22Rv1 (cell line): ENCODE results near the gene CREBRF.

Source experiments
- H3K27ac ChIP-seq: fragments of 450-650 bp; 2 replicates; pipeline ENCODE4 v1.5.1; 2017
- CTCF ChIP-seq: fragments of 450-650 bp; IDR thresholded peaks from 2 replicates; pipeline ENCODE4 v1.5.1; 2017; ENCODE audit warnings: mild to moderate bottlenecking
- ZFX ChIP-seq: fragments of 450-650 bp; IDR thresholded peaks from 2 replicates; pipeline ENCODE4 v1.6.1; 2017; ENCODE audit warnings: antibody characterized with exemption, borderline replicate concordance

The CREBRF gene

GRCh38 chr5:173055722-173055982 is 500 bp upstream of the CREBRF start:
- TF ChIP-seq CTCF, result no peak
- TF ChIP-seq ZFX, result no peak
- peak overlapping the region; percentile 90 for H3K27ac ChIP-seq

DNA sequence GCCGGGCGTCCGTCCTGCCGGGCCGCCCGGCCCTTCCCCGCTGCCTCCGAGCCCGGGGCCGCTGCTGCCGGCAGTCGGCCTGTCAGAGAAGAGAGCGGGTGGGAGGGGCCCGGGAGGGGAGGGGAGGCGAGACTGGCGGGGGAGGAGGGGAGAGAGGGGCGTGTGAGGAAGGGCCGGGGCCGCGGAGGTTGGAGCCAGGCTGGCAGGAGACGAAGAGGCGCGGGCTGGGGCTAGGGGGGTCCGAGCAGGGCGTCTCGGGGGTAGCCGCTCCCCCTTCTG is 570 bp downstream of the CREBRF start:
- TF ChIP-seq ZFX (no peak), CTCF (no peak)
- peak overlapping the region; percentile 90 for H3K27ac ChIP-seq

- no peak for TF ChIP-seq ZFX
- no peak for TF ChIP-seq CTCF
- peak overlapping the region; percentile 90 for H3K27ac ChIP-seq
Observed at GRCh38 chr5:173057062-173057924, 1.1 kb downstream of the CREBRF start.

GRCh38 chr5:173062141-173062540 is 6.0 kb downstream of the CREBRF start:
- H3K27ac ChIP-seq, result no peak overlapping the region
- TF ChIP-seq CTCF, result no peak
- TF ChIP-seq ZFX, result no peak

DNA sequence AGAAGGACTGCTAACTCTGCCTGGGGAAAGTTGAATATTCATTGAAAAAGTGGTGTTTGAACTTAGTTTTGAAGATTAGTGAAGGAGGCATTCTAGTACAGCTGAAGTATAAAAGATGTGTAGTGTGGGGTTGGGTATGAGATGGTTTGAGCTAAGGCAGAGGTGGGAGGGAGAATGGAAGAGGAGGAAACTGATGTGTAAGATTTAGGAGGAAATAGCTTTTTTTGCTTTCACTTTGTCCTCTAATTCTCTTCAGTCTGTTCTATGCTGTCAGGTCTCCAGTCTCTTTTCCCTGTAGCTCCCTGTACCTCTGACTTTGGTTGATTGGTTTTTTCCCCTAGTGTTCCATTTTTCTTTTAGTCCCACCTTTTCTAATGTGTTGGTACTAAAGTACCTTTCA is 9.0 kb downstream of the CREBRF start:
- no peak for TF ChIP-seq ZFX
- no peak for TF ChIP-seq CTCF

GRCh38 chr5:173069671-173070070 is 13.5 kb downstream of the CREBRF start:
- no peak overlapping the region for H3K27ac ChIP-seq
- no peak for TF ChIP-seq CTCF
- no peak for TF ChIP-seq ZFX

More for the DNA sequence above, 9.0 kb downstream of the CREBRF start:
- H3K27ac ChIP-seq, result no peak overlapping the region

DNA sequence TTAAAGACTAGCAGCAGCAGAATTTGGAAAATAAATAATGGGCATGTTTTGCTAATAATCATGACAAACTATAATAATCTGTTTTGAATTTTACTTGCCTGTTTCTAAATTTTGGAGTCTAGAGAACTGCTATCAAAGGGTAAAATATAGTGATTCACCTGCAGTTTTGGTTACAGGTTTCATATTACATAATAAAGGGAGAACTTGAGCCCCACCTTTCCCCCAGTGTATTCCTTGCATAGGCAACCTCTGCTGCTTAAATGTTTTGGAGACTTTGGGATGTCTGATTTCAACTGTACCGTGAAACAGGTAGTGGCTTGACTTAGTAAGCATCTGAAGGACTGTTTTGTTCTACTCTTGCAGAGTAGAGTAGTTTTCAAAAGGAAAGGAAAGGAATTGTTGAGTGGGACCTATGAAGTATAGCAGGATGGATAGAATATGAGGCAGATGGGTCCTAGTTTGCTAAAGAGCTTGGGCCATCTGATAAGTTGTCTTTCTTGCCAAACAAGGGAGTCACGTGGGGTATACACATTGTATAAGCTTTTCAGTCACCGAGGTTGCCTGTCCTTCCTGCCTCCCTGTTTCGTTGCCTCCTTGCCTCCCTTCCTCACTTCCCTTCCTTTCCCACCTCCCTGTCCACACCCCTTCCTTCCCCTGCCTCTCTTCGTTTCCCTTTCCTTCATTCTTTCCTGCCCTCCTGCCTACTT is 19.1 kb downstream of the CREBRF start:
- H3K27ac ChIP-seq, result no peak overlapping the region
- TF ChIP-seq ZFX (no peak), CTCF (no peak)
